ENCODE results near the gene CEACAM18.

DNA sequence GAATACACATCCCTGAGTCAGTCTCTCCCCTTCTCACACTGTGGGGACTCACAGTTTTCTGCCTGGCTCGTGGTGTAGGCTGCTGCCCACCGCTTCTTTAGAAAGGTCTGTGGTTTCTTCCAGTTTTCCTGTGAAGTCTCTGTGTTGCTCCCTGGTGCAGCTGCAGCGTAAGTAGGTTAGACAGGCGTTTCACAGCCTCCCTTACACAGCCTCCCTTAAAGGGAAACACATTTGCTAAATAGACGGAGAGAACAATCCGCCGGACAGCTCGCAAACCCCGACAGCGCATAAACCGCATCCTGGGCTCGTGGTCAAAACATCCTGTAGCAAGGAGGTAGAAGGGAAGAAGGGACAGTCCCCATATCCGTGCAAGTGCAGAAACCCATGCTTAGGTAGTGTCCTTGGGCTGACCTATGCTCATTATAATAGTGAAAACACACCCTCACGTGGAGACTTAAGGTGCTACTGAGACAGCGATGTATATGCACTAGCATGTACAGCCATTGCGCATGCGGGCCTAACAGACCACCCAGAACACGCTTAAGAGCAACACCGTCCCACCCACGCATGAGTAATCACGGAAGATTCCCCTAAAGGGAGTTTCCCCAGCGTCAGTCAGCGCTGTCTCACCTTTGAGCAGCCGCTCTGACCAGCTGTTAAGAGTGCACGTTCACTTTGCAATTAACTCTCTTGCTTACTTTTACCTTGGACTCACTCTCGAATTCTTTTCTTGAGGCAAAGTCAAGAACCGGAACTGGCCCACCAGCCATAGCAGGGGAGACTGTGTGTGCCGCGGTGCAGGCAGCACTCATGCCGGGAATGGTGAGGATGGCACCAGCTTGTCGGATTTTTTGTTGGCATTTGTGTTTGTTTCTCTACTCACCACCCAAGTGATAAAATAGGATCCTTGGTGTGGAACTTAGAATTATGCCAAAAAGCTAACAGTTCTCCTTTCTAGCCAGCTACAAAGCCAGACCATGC is 36.6 kb upstream of the CEACAM18 start:
- TF ChIP-seq, protein P1, sequence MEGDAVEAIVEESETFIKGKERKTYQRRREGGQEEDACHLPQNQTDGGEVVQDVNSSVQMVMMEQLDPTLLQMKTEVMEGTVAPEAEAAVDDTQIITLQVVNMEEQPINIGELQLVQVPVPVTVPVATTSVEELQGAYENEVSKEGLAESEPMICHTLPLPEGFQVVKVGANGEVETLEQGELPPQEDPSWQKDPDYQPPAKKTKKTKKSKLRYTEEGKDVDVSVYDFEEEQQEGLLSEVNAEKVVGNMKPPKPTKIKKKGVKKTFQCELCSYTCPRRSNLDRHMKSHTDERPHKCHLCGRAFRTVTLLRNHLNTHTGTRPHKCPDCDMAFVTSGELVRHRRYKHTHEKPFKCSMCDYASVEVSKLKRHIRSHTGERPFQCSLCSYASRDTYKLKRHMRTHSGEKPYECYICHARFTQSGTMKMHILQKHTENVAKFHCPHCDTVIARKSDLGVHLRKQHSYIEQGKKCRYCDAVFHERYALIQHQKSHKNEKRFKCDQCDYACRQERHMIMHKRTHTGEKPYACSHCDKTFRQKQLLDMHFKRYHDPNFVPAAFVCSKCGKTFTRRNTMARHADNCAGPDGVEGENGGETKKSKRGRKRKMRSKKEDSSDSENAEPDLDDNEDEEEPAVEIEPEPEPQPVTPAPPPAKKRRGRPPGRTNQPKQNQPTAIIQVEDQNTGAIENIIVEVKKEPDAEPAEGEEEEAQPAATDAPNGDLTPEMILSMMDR (IDR thresholded peaks at IDR 0.05; ENCODE audit: poor library complexity): no peak
- no peak for TF ChIP-seq EZH2phosphoT487 (IDR thresholded peaks at IDR 0.05; ENCODE audit: low read depth, severe bottlenecking, unreplicated experiment)

All from hepatocyte (in vitro differentiated cells).